SH-SY5Y (cell line): ENCODE measurements around the gene CCR4.

ENCODE experiments used
- GATA2 ChIP-seq: IDR thresholded peaks from 2 replicates; pipeline ENCODE4 v1.6.1; 2011; ENCODE audit warnings: mild to moderate bottlenecking, low read depth, low read length
- GATA3 ChIP-seq: IDR thresholded peaks from 2 replicates; pipeline ENCODE4 v1.6.1; 2011; ENCODE audit warnings: low read depth, mild to moderate bottlenecking, low read length, moderate library complexity

DNA sequence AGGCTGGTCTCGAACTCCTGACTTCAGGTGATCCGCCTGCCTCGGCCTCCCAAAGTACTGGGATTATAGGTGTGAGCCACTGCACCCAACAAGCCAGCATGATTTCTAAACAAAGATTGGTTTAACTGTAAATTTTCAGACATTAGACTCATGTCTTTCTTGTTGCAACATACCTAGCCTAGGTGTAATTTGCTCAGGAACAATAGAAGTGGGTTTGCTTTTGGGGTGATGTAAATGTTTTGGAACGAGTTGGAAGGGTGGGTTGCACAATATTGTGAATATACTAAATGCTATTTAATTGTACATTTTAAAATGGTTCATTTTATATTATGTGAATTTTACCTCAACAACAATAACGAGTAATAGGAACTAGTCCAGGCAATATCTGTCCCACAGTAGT lies 7.1 kb downstream of the CCR4 start:
- TF ChIP-seq GATA3 (no peak), GATA2 (no peak)
